Measurements from ENCODE around the gene SIDT2. TPM values are rescaled to one million over a fixed set of nuclear protein-coding genes. Genes with fewer than 3 reads are reported as not detected.
A peak's percentile ranks its signal among the peaks of the same experiment; 100 is the strongest.

Gene SIDT2
- total and polyA plus RNA-seq, 8 donors = 47.4 to 153 (median 82.5) TPM

DNA sequence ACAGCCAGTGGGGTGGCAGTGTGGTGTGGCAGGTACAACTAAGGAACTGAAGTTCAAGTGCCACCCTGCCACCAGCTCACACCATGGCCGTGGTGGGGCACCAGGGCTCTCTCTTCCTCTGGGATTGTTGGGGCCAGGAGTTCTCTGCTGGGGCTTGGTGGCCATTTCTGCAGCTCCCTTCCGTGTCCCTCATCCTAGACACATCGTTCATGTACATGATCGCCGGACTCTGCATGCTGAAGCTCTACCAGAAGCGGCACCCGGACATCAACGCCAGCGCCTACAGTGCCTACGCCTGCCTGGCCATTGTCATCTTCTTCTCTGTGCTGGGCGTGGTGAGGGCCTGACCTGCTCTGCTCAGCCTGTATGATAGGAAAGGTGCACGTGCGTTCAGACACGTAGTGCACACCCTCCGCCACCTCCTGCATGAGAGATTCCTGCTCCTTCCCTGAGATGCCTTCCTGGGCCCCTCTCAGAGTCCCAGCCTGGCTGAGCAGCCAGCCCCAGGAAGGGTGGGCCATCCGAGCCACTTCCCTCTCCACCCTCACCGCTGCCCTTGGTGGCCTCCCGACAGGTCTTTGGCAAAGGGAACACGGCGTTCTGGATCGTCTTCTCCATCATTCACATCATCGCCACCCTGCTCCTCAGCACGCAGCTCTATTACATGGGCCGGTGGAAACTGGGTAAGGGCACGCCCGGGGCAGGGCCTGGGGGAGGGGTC is 13.3 kb downstream of the SIDT2 start:
- ATAC-seq = no peak
- Histone ChIP-seq H3K36me3 (peaks cover 0 to 62% (median 32%) of the 10 kb centered on the region in 3 donors), H3K27ac (no peak overlapping the region), H3K27me3 (no peaks in the 10 kb centered on the region), H3K9me3 (no peaks in the 10 kb centered on the region), H3K4me1 (peaks cover 0 to 17% (median 15%) of the 10 kb centered on the region in 3 donors), H3K4me3 (no peak overlapping the region)
- FAIRE-seq = no peak
- DNase-seq = no peak
- TF ChIP-seq CTCF (IDR thresholded peaks at IDR 0.05) = no peak
- intact Hi-C loops (cut with DNase I) = no loop called here
- WGBS, 2 donors = 89 to 94% methylated on average over 26 of the region's 26 CpGs

DNA sequence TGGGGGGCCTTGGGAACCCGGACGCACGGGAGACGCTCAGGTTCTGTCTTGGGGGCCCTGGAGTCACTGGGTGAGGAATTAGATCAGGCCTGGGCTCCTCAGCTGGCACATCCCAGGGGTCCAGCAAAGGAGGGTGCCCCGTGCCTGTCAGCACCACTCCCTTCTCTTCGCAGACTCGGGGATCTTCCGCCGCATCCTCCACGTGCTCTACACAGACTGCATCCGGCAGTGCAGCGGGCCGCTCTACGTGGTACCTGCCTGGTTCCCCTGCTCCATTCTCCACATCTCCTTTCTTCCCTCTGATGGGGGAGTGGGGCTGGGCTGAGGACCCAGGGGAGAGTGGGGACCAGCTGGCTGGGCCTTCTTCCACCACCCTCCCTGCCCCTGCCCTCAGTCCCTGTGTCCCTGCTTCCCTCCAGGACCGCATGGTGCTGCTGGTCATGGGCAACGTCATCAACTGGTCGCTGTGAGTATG is 13.9 kb downstream of the SIDT2 start:
- 94 to 97% methylated on average over 14 to 17 of the region's 17 CpGs for WGBS, 2 donors
- TF ChIP-seq CTCF (IDR thresholded peaks at IDR 0.05) = no peak
- intact Hi-C loops (cut with DNase I) = no loop called here
- H3K27me3 ChIP-seq = no peaks in the 10 kb centered on the region
- peaks cover 4 to 17% (median 15%) of the 10 kb centered on the region in 3 donors for H3K4me1 ChIP-seq
- FAIRE-seq (no peak), ATAC-seq (no peak), DNase-seq (no peak)
- no peak overlapping the region for H3K27ac ChIP-seq
- H3K9me3 ChIP-seq = no peaks in the 10 kb centered on the region
- H3K4me3 ChIP-seq = no peak overlapping the region
- H3K36me3 ChIP-seq = peaks cover 0 to 61% (median 32%) of the 10 kb centered on the region in 3 donors

- Histone ChIP-seq H3K4me1 (peaks cover 4 to 15% (median 15%) of the 10 kb centered on the region in 3 donors), H3K27ac (no peak overlapping the region), H3K4me3 (no peak overlapping the region), H3K27me3 (no peaks in the 10 kb centered on the region), H3K9me3 (no peaks in the 10 kb centered on the region), H3K36me3 (peaks cover 0 to 51% (median 28%) of the 10 kb centered on the region in 3 donors)
- intact Hi-C loops (cut with DNase I) = no loop called here
- no peak for DNase-seq
- TF ChIP-seq CTCF (IDR thresholded peaks at IDR 0.05) = no peak
- ATAC-seq = no peak
- WGBS, 2 donors = 92% methylated on average over 15 of the region's 15 CpGs
- FAIRE-seq = no peak
These were observed 14.8 kb downstream of the SIDT2 start for GRCh38 chr11:117193130-117194020.

DNA sequence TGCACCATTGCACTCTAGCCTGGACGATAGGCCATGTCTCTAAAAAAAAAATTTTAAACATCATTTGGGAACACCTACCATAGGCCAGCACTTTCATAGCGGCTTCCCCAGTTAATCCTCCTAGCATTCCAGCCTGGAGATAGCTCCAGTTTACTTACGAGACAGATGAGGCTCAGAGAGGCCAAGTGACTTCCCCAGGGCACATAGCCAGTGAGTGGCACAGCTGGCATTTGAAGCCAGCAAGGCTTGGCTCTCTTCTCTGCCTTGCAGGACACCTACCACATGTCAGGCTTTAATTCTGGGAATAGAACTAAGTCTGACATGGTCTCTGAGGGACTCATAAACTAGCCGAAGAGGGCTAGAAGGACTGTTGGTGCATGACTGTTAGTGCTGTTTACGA is 15.7 kb downstream of the SIDT2 start:
- DNase-seq (no peak), FAIRE-seq (no peak), ATAC-seq (peak in 1 of 4 donors; percentile 7)
- Histone ChIP-seq H3K9me3 (no peaks in the 10 kb centered on the region), H3K27ac (peak overlapping the region in 1 of 4 donors; percentile 9), H3K36me3 (peaks cover 0 to 43% (median 19%) of the 10 kb centered on the region in 3 donors), H3K4me1 (peaks cover 4 to 15% (median 15%) of the 10 kb centered on the region in 3 donors), H3K4me3 (no peak overlapping the region), H3K27me3 (no peaks in the 10 kb centered on the region)
- 49 to 70% methylated on average over 5 of the region's 5 CpGs for WGBS, 2 donors
- intact Hi-C loops (cut with DNase I) = no loop called here
- no peak for TF ChIP-seq CTCF (IDR thresholded peaks at IDR 0.05)
